ENCODE data around the gene CENPN.

Gene CENPN

GRCh38 chr16:81070979-81071378 is 64.0 kb downstream of the CENPN start:
- TF ChIP-seq CTCF (IDR thresholded peaks at IDR 0.05; ENCODE audit: low read depth, low read length, missing control alignments), result no peak
- DNase-seq (ENCODE audit: extremely low read depth, low read depth), result no peak
- no peak overlapping the region for H3K4me3 ChIP-seq (replicated peaks; ENCODE audit: low read depth, low read length)

- TF ChIP-seq CTCF (IDR thresholded peaks at IDR 0.05; ENCODE audit: low read depth, low read length, missing control alignments), result no peak
- no peak for DNase-seq (ENCODE audit: extremely low read depth, low read depth)
- no peak overlapping the region for H3K4me3 ChIP-seq (replicated peaks; ENCODE audit: low read depth, low read length)
Observed at GRCh38 chr16:81071805-81072204, 64.8 kb downstream of the CENPN start.

GRCh38 chr16:81073560-81074330 is 66.7 kb downstream of the CENPN start:
- TF ChIP-seq CTCF (IDR thresholded peaks at IDR 0.05; ENCODE audit: low read depth, low read length, missing control alignments), result no peak
- no peak overlapping the region for H3K4me3 ChIP-seq (replicated peaks; ENCODE audit: low read depth, low read length)
- DNase-seq (ENCODE audit: extremely low read depth, low read depth), result no peak

- peak overlapping the region; percentile 65 for H3K4me3 ChIP-seq (replicated peaks; ENCODE audit: low read depth, low read length)
- DNase-seq (ENCODE audit: extremely low read depth, low read depth), result peak; percentile 61
- no peak for TF ChIP-seq CTCF (IDR thresholded peaks at IDR 0.05; ENCODE audit: low read depth, low read length, missing control alignments)
Observed at GRCh38 chr16:81076566-81077075, 69.6 kb downstream of the CENPN start.

GRCh38 chr16:81077076-81077940 is 70.3 kb downstream of the CENPN start, which contains the start of gene C16orf46:
Gene C16orf46 (minus strand): TSS chr16:81077238. CDS start chr16:81063955, 13,283 bp downstream.
- peak; percentile 77 for DNase-seq (ENCODE audit: extremely low read depth, low read depth)
- peak within 1 kb of the TSS; percentile 65 for H3K4me3 ChIP-seq (replicated peaks; ENCODE audit: low read depth, low read length)
- TF ChIP-seq CTCF (IDR thresholded peaks at IDR 0.05; ENCODE audit: low read depth, low read length, missing control alignments), result no peak

GRCh38 chr16:81080233-81080632 is 73.2 kb downstream of the CENPN start:
- no peak for TF ChIP-seq CTCF (IDR thresholded peaks at IDR 0.05; ENCODE audit: low read depth, low read length, missing control alignments)
- no peak for DNase-seq (ENCODE audit: extremely low read depth, low read depth)
- no peak overlapping the region for H3K4me3 ChIP-seq (replicated peaks; ENCODE audit: low read depth, low read length)
